Skin of body (tissue), 2 donors: ENCODE measurements around the gene ARHGEF12. TPM values are rescaled to one million over a fixed set of nuclear protein-coding genes. Genes with fewer than 3 reads are reported as not detected.

ENCODE experiments used
- DNase-seq: peaks from one replicate; lab custom pipeline; 2025; lab: John Stamatoyannopoulos, UW
- total RNA-seq: library from RNA; depleted of rRNA; stranded (reverse); fragments of >200 nt; gene quantifications from one replicate; pipeline ENCODE4 v1.2.3, GENCODE V29; 2014

The ARHGEF12 gene
- total RNA-seq, 1 donor from 2014 or later, result 129 TPM

GRCh38 chr11:120340529-120340928 lies 4.3 kb downstream of the ARHGEF12 start:
- no peak for DNase-seq

DNA sequence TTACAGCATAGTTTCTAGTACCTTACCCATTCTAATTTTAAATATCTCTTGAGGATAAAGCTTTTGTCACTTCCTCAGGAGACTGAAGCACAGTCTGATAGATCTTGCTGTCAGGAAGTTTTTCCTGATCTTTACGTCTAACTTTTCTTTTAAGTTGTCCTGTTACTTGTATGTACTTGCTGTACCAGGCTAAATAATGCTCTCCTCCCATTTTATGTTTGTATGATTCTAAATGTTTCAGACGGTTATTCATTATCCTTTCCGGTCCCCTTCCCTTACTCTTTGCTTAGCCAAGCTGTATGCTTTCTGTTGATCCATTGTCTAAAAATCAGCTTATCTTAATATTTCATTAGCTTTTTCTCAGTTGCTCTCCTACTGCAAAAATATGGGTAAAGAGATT lies 6.0 kb downstream of the ARHGEF12 start:
- no peak for DNase-seq

GRCh38 chr11:120342678-120343077 lies 6.5 kb downstream of the ARHGEF12 start:
- DNase-seq, result no peak

DNA sequence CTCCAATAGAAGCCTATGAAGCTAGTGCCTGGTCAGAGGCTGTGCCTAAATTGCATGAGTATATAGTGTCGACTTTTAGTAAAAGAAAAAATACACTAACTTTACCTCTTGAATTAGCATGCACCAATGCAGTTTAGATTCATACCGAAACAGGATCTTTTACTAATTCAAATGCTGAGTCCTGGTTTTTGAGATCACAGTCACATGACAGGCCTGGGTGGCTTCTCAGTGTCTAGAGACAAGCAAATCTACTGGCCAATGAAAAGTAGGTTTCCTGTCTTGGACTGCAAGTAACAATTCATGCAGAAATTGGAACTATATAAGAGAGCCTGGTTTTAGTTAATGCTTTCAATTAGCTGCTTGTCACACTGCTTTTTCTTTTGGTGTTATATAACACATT lies 7.2 kb downstream of the ARHGEF12 start:
- DNase-seq, result no peak

GRCh38 chr11:120344302-120345004 lies 8.2 kb downstream of the ARHGEF12 start:
- DNase-seq, result no peak

GRCh38 chr11:120346233-120346632 lies 10.0 kb downstream of the ARHGEF12 start:
- DNase-seq, result no peak

DNA sequence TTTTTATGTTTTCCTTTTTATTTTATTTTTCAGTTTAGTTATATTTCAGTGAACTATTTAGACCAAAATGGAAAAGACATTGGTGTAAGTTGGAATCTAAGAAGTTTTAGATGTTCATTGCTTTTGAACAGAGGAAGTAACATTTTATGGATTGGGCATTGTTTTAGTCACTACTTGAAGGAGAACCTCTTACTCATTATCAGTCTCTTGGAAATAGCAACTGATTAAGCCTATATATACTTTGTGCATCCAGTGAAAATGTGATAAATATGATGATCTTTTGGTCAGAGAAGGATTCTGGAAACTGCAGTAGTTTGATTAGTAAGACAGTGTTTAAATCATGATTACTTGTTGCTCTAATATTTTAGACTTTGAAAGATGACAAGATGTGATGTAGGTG lies 14.4 kb downstream of the ARHGEF12 start:
- DNase-seq, result no peak

DNA sequence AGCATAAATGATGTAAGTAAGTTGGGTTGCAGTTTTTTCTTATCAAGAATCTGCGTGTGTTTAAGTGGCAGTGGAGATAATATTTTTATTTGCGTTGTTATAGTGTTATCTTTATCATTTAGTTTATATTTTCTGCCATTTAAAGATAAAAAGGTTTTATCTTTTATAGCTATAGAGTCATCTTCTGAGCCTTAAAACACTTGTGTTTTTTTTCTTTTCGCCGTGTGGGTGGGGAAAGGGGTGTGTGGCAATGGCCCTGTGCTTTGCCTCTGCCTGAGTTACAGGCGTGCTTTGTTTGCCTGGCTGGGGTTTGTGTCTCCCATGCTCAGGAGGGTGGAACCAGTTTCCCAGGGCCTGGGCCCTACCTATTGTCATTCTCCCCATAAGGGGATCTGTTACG lies 16.2 kb downstream of the ARHGEF12 start:
- DNase-seq, result no peak

DNA sequence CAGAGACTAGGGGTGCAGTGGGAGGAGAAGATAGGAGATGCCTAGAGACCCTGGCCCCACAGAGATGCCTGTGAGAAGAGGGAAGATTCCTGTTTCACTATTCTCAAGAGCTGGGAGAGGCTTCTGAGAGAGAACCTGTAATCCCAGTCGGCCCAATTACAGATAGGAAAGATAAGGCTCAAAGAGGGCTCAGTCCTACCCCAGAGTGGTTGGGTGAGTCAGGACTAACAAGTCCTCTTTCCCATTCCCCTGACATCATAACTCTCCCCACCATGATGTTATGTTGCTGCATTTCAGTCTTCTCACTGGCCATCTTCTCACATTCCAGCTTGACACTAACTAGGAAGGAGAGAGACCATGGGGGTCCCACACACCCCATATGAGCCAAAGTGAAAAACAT lies 17.9 kb downstream of the ARHGEF12 start:
- no peak for DNase-seq

DNA sequence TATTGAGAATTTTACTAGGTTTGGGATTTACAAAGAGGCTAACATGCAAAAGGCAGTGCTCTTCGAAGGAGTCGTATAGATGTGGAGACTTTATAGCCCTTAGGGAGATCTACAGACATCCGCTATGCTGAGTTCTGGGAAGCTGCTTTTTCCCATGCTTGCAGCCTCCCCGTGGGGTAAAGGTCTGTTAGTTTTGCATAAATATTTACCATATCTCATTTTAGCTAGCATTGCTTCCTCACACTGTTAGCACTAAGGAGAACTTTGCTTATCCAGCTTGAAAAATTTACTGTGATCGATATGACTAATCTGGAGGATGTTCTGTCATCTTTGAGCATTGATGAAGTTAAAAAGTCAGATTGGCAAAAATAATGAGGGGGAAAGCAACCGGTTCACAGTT lies 18.6 kb downstream of the ARHGEF12 start:
- no peak for DNase-seq

DNA sequence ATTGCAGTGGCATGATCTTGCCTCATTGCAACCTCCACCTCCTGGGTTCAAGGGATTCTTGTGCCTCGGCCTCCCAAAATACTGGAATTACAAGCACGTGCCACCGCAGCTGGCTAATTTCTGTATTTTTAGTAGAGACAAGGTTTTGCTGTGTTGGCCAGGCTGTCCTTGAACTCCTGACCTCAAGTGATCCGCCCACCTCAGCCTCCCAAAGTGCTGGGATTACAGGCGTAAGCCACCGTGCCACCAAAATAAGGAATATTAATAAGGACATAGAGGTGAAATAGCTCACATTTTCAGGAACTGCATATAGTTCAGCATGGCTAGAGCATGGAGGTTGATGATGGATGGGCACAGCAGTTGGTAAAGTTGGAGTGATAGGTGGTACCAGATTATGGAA lies 21.4 kb downstream of the ARHGEF12 start:
- no peak for DNase-seq

DNA sequence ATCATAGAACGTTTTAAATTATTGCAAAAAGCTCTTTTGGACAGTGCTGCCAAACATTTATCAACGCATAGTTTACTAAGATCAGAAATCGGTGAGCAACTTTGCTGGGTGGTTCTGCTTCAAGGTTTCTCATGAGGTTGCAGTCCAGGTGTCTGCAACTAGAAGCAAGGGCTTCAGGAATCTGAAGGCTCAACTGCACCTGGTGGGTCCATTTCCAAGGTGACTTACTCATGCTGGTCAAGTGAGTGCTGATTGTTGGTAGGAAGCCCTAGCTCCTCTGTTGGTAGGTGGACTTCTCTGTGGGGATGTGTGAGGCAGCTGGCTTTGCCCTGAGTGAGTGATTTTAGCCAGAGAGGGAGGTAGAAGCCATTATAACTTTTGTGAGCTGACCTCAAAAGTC lies 22.5 kb downstream of the ARHGEF12 start:
- no peak for DNase-seq

DNA sequence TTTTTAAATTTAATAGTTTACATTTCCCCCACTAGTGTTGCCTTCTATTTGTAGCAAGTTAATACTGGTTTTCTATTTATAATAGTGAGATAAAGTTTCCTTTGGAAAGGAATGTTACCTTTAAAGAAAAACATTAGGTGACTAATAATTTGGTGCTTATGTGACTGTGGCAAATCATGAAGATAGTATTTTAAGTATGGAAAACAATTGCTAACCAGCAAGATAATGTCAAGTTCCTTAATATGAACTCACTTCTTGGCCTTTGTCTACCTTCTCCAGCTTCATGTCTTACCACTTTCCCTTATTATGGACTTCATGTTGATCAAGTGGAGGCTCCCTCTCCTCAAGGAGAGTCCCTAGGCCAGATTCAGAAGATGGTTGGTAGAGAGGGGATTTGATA lies 27.2 kb downstream of the ARHGEF12 start:
- DNase-seq, result no peak

GRCh38 chr11:120365512-120365911 lies 29.3 kb downstream of the ARHGEF12 start:
- no peak for DNase-seq

DNA sequence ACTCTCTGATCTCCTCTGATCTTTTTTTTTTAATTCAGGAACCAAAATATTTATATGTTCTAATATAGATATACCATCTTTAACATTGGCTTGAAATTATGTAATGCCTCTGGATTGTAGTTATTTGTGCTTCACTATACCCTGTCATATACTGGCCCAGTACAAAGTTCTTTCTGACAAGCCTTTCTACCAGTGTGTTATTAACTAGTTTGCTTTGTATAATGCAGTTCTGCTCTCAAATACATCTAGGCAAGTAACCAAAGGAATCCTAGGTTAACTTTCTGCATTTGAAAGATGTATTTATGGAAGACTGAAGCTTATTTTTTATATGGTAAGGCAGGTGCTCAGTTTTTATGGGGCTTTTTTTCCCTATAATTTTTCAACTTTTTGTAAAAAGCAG lies 36.1 kb downstream of the ARHGEF12 start:
- no peak for DNase-seq

- DNase-seq, result no peak
Observed at GRCh38 chr11:120375076-120375475, 38.9 kb downstream of the ARHGEF12 start.

DNA sequence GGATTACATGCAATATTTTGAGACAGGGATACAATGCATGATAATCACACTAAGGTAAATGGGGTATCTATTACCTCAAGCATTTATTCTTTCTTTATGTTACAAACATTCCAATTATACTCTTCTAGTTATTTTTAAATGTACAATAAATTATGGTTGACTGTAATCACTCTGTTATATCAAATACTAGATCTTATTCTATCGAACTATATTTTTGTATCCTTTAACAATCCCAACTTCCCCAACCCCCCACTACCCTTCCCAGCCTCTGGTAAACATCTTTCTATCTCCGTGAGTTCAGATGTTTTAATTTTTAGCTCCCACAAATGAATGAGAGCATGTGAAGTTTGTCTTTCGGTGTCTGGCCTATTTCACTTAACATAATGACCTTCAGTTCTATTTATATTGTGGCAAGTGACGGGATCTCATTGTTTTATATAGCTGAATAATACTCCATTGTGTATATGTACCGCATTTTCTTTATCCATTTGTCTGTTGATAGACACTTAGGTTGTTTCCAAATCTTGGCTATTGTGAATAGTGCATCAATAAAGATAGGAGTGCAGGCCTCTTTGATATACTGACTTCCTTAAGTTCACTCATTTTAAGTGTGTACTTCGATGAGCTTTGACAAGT lies 40.5 kb downstream of the ARHGEF12 start:
- no peak for DNase-seq

- no peak for DNase-seq
Observed at GRCh38 chr11:120378474-120378873, 42.3 kb downstream of the ARHGEF12 start.

GRCh38 chr11:120381401-120381800 lies 45.2 kb downstream of the ARHGEF12 start:
- DNase-seq, result no peak

GRCh38 chr11:120383518-120384155 lies 47.4 kb downstream of the ARHGEF12 start:
- DNase-seq, result no peak

DNA sequence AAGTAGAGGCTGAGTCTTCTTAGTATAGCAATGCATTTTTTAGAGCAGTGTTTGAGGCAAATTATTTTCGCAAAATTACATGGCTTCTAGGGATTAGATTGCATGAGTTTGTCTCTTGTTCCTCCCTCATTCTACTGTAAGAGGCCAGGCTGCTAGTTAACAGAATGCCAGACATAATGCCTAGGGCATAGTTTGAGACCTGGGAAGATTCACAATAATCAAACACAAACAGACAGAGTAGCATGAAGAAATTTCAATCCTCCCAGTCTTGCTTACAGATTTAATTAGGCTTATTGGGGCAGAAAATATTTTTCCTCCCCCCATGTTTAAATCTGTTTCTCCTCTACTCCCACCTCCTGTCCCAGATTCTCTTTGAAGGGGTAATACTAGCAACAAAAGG lies 48.3 kb downstream of the ARHGEF12 start:
- DNase-seq, result no peak

GRCh38 chr11:120385110-120385509 lies 48.9 kb downstream of the ARHGEF12 start:
- DNase-seq, result no peak

- DNase-seq, result no peak
Observed at GRCh38 chr11:120385655-120386054, 49.4 kb downstream of the ARHGEF12 start.
